Activated T-helper 9 cell treated with anti-CD3 and anti-CD28 coated beads, Interleukin-2, amount 50 U/mL, for 16 hours (primary cell): ENCODE data around the gene TSPAN2.

Experiments
- DNase-seq: peaks from one replicate; pipeline ENCODE4 v3.0.0-alpha.2; 2020; ENCODE audit warnings: low read depth

The TSPAN2 gene

DNA sequence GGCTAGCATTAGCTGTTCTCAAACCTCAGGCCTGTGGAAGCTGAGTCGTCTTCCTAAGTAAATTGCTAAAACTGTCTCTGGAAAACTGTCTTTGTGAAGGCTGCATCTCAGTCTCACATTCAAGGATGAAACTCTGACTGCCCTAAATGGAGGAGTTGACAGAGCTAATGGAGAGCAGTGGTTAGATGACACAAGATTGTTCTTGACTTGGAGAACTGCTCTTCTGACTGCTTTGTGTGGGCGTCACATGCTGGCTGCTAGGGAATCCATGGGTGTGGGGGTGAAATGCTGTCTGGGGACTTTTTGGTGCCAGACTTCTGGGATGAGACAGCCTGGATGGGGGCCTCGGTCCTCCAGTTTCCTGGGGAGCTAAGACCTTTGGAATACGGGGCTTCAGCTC, 24.5 kb upstream of the TSPAN2 start:
- no peak for DNase-seq

GRCh38 chr1:115112496-115113375, 23.4 kb upstream of the TSPAN2 start:
- peak; percentile 31 for DNase-seq

- DNase-seq, result no peak
Measured at GRCh38 chr1:115107516-115108260, 18.4 kb upstream of the TSPAN2 start.

- no peak for DNase-seq
Measured at GRCh38 chr1:115105831-115106230, 16.5 kb upstream of the TSPAN2 start.

DNA sequence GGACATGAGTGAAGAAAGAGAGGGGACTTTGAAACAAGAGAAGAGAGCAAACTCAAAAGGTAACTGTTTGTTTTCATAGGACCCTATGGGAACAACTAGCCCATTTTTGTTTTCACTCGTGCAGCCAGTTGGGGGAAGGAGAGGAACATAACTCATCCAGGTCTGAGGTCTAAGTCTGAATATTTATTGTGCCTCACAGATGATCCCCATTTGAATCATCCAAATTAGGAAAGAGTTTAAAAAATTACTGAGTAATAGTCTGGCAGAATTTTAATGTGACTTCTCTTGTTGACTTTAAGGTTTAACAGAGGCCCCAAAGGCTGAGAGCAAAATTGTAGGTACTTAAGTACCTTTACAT, 10.4 kb upstream of the TSPAN2 start:
- no peak for DNase-seq

- peak; percentile 39 for DNase-seq
Measured at GRCh38 chr1:115098979-115099692, 9.8 kb upstream of the TSPAN2 start.

- DNase-seq, result no peak
Measured at GRCh38 chr1:115092175-115092574, 2.9 kb upstream of the TSPAN2 start.

- no peak for DNase-seq
Measured at GRCh38 chr1:115091572-115091971, 2.3 kb upstream of the TSPAN2 start.

GRCh38 chr1:115090956-115091355, 1.7 kb upstream of the TSPAN2 start:
- DNase-seq, result no peak

GRCh38 chr1:115090540-115090939, 1.2 kb upstream of the TSPAN2 start:
- DNase-seq, result no peak

DNA sequence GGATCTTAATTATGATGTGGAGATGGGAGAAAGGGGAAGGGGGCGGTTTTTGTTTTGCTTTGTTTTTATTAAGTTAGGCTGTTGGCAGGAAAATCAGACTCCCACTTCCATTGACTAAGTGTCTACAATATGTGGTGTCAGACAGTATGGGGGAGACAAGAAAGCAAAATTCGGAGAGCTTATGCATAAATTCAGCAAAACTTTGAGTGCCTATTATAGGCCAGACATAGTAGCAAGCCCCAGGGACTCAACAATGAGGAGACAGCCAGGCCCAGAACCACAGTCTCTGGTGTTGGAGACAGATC, 835 bp upstream of the TSPAN2 start:
- no peak for DNase-seq

DNA sequence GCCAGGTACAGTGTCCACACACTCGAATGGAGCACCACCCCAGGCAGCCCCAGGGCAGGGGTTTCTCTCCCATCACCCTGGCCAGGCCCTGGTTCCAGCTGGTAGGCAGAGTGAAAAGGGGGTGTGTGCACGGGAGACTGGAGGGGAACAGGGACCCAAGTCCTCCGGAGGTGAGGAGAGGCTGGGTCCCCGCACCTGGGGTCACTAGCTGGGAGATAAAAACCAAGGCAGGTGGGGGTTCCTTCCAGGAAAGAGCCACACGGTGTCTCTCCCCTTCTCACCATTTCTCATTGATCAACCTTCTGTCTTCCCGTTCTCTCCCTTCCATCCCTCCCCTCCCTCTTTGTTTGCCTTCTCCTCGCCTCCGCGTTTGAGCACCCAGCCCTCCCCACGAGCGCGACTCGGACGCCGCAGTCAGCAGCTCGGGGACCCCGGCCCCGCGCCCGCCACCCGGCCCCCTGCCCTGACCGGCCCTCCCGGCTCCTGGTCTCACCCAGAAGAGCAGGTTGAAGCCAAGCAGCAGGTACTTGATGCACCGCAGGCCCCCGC, 358 bp downstream of the TSPAN2 start:
- DNase-seq, result no peak

- no peak for DNase-seq
Measured at GRCh38 chr1:115088115-115088778, 1.1 kb downstream of the TSPAN2 start.

DNA sequence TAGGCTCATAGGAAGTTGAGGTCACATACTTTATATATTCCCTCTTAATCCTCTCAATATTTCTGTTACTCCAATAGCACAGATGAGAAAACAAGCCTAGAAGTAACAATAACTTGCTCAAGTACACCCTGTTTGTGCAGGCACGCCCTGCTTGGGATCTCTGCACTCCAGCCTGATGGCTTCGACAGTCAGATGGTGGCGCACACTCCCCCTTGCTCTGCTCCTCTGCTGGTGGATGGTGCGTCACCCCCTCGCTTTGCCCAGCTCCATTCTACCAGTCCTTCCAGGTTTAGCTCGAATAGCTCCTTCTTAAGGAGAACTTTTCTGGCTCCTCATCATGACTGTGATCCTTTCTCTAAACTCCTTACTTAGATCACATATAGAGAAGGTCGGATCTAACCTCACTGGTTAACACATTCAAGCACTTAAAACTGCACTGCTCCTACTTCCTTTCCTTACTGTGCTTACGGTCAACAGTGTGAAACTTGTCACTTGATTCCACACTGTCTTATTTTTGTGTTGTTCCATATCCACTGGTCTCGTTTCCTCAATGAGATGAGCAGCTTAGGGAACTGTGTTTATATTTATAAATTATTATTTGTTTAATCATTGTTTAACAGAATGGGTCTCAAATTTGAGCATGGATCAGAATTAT, 3.0 kb downstream of the TSPAN2 start:
- no peak for DNase-seq

DNA sequence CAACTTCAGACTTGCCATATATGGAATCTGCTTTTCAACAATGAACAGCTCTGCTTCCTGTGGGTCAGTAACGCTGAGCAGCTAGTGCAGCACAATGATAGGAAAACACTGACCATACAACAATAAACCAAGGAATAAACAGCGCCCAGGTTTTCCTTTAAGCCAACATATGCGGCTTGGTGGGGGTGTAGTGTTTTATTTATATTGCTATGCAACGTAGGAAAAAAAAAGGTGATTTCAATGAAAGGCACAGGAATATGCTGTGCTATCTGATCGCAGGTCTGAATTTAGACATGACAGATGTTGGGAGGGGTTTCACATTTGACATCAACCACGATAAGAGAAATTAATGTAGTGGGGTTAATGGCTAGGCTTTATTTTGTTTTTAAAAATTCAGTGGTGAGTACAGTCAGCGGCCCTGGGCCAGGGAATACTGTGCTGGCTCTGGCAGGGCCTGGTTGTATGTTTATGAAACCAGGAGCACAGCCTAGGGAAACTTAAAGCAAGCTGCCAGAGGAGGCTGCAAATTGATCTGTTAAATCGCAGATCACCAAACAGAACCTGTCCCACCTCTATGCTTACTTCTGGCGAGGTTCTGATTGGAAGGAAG, 4.3 kb downstream of the TSPAN2 start:
- DNase-seq, result no peak

DNA sequence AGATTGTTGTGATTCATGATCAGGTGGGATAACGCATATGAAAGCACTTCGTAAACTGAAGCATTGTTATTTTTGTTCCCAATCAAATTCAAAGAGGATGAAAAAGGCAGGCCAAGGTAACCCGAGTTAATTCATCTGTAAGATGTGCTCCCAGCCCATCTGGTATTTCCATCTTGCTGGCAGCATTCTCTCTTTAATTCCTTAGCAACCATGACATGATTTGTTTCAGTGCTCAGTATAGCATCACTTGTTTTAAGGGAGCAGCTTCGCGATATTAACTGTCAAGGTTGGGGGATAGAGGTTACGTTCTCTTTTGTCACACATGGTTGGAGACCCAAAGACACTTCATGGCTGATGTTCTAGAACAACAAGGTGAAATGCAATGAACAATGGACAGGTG, 6.4 kb downstream of the TSPAN2 start:
- DNase-seq, result no peak

DNA sequence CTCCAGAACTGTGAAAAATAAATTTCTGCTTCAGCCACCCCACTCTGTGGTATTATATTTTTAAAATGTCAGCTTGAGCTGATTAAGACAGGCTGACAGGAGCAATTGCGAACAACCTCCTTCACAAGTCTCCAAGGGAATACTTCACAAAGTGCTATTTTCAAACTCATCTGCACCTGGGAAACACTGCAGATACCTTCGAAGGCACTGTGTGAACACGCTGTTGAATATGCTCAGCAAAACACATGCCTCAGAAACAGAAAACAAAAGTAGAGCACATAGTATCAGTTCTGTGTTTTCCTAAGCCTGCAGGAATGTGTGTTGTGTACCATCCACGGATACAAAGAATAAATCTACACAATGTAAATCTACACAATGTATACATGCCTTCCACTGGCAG, 10.6 kb downstream of the TSPAN2 start:
- DNase-seq, result no peak

DNA sequence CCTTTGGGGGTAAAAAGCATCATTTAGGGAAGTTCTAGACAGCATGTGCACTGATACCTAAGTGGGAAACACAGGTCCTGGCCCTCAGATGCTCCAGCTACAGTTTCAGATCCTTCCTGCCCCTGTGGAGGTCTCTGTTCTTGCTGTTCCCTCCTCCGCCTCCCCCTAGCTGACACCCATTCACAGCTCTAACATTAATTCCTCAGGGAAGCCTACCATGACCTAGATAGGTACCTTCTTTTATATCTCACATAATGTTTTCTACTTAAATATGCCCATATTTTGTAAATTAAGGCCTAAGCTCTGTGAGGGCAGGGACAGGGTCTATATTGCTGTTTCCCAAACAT, 11.3 kb downstream of the TSPAN2 start:
- DNase-seq, result no peak

DNA sequence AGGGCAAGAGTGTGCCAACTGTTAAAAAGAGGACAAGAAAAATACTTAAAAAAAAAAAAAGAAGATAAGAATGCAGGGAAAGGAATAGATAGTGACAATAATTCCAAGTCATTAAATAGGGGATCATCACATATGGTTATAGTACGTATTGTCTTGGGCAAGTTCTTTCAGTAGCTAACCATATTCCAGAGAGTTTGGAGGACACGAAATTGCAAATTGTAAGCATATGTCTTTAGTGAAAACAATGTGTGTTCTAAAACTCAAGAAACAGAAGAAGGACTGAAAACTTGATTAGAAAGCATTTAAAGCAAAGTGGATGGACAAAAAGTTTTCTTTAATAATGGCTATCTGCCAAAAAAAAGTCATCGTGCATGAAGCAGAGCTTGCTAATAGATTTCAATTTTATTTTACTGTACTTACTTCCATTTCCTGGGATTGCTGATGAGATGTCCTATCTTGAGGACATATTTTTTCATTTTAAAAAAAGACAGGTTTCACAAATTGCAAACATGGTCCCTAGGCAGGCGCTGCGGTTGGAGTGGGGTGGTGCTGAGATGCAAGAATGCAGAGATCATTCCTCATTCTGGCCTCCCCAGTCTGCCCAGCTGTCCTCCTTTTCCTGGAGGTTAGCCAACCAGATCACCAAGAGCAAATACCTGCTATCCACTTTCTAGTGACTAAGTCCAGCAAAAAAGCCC, 11.9 kb downstream of the TSPAN2 start:
- DNase-seq, result no peak

- no peak for DNase-seq
Measured at GRCh38 chr1:115076384-115076915, 12.9 kb downstream of the TSPAN2 start.
